Right atrium auricular region (tissue), 2 donors: ENCODE measurements around the gene GRK5. TPM values are rescaled to one million over a fixed set of nuclear protein-coding genes. Genes with fewer than 3 reads are reported as not detected.

ENCODE experiments used
- DNase-seq: peaks from one replicate; pipeline ENCODE4 v3.0.0-alpha.2; 2019; ENCODE audit warnings: low spot score
- H3K27ac ChIP-seq, 2 donors: fragments of 200-600 bp; sonication (generic); 1 replicate in 1 of 2; 2 replicates in 1 of 2; pipeline ENCODE4 v1.5.1; 2016 to 2019
- H3K27me3 ChIP-seq, 2 donors: fragments of 200-600 bp; sonication (generic); one replicate each; pipeline versions ENCODE4 v1.5.1 to v1.6.0; 2017 to 2019
- H3K36me3 ChIP-seq: fragments of 200-600 bp; sonication (generic); one replicate; pipeline ENCODE4 v1.5.1; 2016
- H3K4me1 ChIP-seq, 2 donors: fragments of 200-600 bp; sonication (generic); one replicate each; pipeline versions ENCODE4 v1.5.1 to v1.6.0; 2017 to 2019
- H3K4me3 ChIP-seq, 2 donors: fragments of 200-600 bp; sonication (generic); 1 replicate in 1 of 2; 2 replicates in 1 of 2; pipeline ENCODE4 v1.5.1; 2017 to 2019; ENCODE audit warnings: mild to moderate bottlenecking in 1 of 2, moderate library complexity in 1 of 2
- H3K9me3 ChIP-seq, 2 donors: fragments of 200-600 bp; sonication (generic); one replicate each; pipeline ENCODE4 v1.5.1; 2019
- total RNA-seq, 2 donors: library from RNA; depleted of rRNA; stranded (reverse); fragments of >200 nt; gene quantifications; one replicate each; pipeline ENCODE4 v1.1.0, GENCODE V29; 2016
- TF ChIP-seq, protein P1 (sequence below), 2 donors: fragments of 200-600 bp; sonication (generic); IDR thresholded peaks; one replicate each; pipeline ENCODE4 v1.5.1; 2019; ENCODE audit warnings: antibody characterized with exemption in 2 of 2

GRK5 gene
- total RNA-seq, 2 donors from 2014 or later, result 19.2 to 53.8 TPM

DNA sequence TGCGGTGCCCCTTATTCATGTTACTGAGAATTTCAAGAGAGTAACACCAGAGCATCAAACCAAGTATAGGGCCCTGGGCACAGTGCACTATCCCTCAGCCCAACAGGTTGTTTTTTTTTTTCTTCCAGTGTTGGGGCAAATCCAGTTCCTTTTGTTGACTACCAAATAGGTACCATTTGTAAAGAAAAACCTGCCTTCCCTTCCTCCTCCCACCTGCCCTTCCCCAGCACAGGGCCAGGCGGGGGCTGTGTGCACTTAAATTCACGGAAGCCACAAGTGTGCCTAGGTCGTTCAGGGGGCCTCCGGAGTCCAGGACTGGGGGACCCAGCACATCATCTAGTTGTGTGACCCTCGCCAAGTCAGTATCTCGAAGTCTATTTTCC, 41.3 kb upstream of the GRK5 start:
- H3K4me1 ChIP-seq, result peaks cover 0 to 18% of the 10 kb centered on the region in 2 donors
- H3K36me3 ChIP-seq, result peaks cover 35% of the 10 kb centered on the region
- TF ChIP-seq, protein P1, sequence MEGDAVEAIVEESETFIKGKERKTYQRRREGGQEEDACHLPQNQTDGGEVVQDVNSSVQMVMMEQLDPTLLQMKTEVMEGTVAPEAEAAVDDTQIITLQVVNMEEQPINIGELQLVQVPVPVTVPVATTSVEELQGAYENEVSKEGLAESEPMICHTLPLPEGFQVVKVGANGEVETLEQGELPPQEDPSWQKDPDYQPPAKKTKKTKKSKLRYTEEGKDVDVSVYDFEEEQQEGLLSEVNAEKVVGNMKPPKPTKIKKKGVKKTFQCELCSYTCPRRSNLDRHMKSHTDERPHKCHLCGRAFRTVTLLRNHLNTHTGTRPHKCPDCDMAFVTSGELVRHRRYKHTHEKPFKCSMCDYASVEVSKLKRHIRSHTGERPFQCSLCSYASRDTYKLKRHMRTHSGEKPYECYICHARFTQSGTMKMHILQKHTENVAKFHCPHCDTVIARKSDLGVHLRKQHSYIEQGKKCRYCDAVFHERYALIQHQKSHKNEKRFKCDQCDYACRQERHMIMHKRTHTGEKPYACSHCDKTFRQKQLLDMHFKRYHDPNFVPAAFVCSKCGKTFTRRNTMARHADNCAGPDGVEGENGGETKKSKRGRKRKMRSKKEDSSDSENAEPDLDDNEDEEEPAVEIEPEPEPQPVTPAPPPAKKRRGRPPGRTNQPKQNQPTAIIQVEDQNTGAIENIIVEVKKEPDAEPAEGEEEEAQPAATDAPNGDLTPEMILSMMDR (IDR thresholded peaks at IDR 0.05), result no peak
- no peaks in the 10 kb centered on the region for H3K9me3 ChIP-seq
- peak overlapping the region; percentile 87 to 92 for H3K27ac ChIP-seq
- peak overlapping the region; percentile 67 to 73 for H3K4me3 ChIP-seq
- no peak for DNase-seq
- no peaks in the 10 kb centered on the region for H3K27me3 ChIP-seq

GRCh38 chr10:119166564-119166963, 40.8 kb upstream of the GRK5 start:
- Histone ChIP-seq H3K36me3 (peaks cover 39% of the 10 kb centered on the region), H3K4me1 (peaks cover 0 to 18% of the 10 kb centered on the region in 2 donors), H3K9me3 (no peaks in the 10 kb centered on the region), H3K27me3 (no peaks in the 10 kb centered on the region), H3K27ac (peak overlapping the region in 1 of 2 donors; percentile 92), H3K4me3 (no peak overlapping the region)
- TF ChIP-seq, protein P1 (IDR thresholded peaks at IDR 0.05), result no peak
- DNase-seq, result no peak

DNA sequence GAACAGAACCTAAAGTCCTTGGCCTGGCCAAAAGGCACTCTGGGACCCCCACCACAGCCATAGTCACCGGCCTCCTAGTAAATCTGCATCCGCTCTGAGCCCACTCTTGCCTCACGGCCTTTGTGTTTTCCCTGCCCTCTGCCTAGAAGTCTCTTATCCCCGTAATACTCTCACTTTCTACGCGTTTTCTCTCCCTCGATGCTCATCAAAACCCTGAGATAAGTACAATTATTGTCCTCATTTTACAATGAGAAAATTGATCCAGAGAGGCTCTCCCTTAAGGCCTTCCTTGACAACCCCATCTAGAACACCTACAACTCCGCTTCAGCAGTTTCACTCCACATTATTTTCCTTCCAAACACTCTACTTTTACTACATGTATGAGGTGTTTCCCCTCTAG, 40.3 kb upstream of the GRK5 start:
- peaks cover 44% of the 10 kb centered on the region for H3K36me3 ChIP-seq
- no peak overlapping the region for H3K27ac ChIP-seq
- no peak for DNase-seq
- peaks cover 0 to 18% of the 10 kb centered on the region in 2 donors for H3K4me1 ChIP-seq
- no peaks in the 10 kb centered on the region for H3K9me3 ChIP-seq
- no peaks in the 10 kb centered on the region for H3K27me3 ChIP-seq
- no peak overlapping the region for H3K4me3 ChIP-seq
- TF ChIP-seq, protein P1 (IDR thresholded peaks at IDR 0.05), result no peak

DNA sequence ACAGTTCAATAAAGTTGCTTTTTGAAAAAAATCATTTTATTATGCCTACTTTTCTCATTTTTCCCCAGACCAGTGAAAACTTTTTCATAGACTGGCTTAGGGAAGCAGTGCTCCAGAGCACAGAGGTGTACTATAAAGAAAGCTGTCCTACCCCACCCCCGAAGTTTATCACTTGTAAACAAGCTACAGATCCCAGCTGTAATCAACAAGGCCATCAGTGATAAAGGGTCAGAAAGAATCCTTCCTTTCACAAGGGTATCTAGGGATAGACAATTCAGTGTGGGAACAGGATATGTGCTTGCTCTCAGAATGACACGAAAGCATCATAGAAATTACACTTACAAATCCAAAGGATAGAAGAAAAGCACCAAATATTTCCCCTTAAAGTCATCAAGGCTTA, 33.3 kb upstream of the GRK5 start:
- no peaks in the 10 kb centered on the region for H3K9me3 ChIP-seq
- H3K27me3 ChIP-seq, result no peaks in the 10 kb centered on the region
- TF ChIP-seq, protein P1 (IDR thresholded peaks at IDR 0.05), result no peak
- H3K4me3 ChIP-seq, result no peak overlapping the region
- peaks cover 0 to 20% of the 10 kb centered on the region in 2 donors for H3K4me1 ChIP-seq
- peaks cover 62% of the 10 kb centered on the region for H3K36me3 ChIP-seq
- DNase-seq, result no peak
- H3K27ac ChIP-seq, result no peak overlapping the region

- Histone ChIP-seq H3K27ac (no peak overlapping the region), H3K36me3 (peaks cover 46% of the 10 kb centered on the region), H3K4me3 (no peak overlapping the region), H3K4me1 (peaks cover 0 to 21% of the 10 kb centered on the region in 2 donors), H3K9me3 (no peaks in the 10 kb centered on the region), H3K27me3 (no peaks in the 10 kb centered on the region)
- TF ChIP-seq, protein P1 (IDR thresholded peaks at IDR 0.05), result no peak
- no peak for DNase-seq
These were observed 31.2 kb upstream of the GRK5 start for GRCh38 chr10:119176166-119176565.

DNA sequence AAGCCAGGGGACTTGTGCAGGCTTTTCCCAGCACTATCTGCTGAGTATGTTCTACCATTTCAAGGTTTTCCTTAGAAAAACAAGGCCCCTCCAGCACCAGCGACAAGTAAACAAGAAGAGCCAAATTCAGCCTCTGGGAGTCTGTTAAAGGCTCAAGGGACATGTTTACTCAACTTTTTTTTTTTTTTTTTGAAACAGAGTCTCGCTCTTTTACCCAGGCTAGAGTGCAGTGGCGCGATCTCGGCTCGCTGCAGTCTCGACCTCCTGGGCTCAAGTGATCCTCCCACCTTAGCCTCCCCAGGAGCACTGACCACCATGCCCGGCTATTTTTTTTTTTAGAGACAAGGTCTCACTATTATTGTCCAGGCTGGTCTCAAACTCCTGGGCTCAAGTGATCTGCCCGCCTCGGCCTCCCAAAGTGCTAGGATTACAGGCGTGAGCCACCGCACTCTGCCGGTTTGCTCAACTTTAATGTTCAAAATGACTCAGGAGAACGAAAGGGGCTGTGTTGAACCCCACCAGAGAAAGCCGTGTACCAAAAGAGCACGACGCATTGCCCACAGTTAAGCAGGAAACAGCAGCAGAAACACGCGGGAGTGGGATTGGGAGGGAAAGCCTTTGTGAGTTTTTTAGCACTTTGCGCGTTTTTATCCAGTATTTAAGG, 29.5 kb upstream of the GRK5 start:
- Histone ChIP-seq H3K4me1 (peaks cover 0 to 21% of the 10 kb centered on the region in 2 donors), H3K4me3 (peak overlapping the region; percentile 70 to 91), H3K36me3 (peaks cover 30% of the 10 kb centered on the region), H3K27me3 (no peaks in the 10 kb centered on the region), H3K27ac (peak overlapping the region; percentile 94 to 95), H3K9me3 (no peaks in the 10 kb centered on the region)
- TF ChIP-seq, protein P1 (IDR thresholded peaks at IDR 0.05), result no peak
- DNase-seq, result no peak
